Type B pancreatic cell (in vitro differentiated cells): ENCODE data around the gene SCAF8. TPM values are rescaled to one million over a fixed set of nuclear protein-coding genes. Genes with fewer than 3 reads are reported as not detected.

Experiments used
- DNase-seq: peaks from one replicate; pipeline ENCODE4 v3.0.0; 2021; ENCODE audit warnings: mixed read lengths; ENCODE audit not compliant: unreplicated experiment; ENCODE audit errors: extremely low spot score
- H3K27ac Mint-ChIP-seq: 2 replicates; pipeline ENCODE4 v1.8.0; 2021; ENCODE audit warnings: mild to moderate bottlenecking, mixed read lengths
- H3K27me3 Mint-ChIP-seq: 2 replicates; pipeline ENCODE4 v1.8.0; 2021; ENCODE audit warnings: mixed read lengths
- H3K36me3 Mint-ChIP-seq: 2 replicates; pipeline ENCODE4 v1.8.0; 2021; ENCODE audit warnings: mixed read lengths
- H3K4me1 Mint-ChIP-seq: one replicate; pipeline ENCODE4 v1.8.0; 2021; ENCODE audit warnings: mixed read lengths; ENCODE audit not compliant: unreplicated experiment
- H3K4me3 Mint-ChIP-seq: 2 replicates; pipeline ENCODE4 v1.8.0; 2021; ENCODE audit warnings: mild to moderate bottlenecking, mixed read lengths
- H3K9me3 Mint-ChIP-seq: 2 replicates; pipeline ENCODE4 v1.8.0; 2021; ENCODE audit warnings: mixed read lengths
- CTCF ChIP-seq: fragments of 200-600 bp; sonication (generic); conservative IDR thresholded peaks from 2 replicates; pipeline ENCODE4 v1.5.0; 2021; ENCODE audit warnings: antibody characterized with exemption, mild to moderate bottlenecking
- total RNA-seq: library from RNA; stranded (reverse); gene quantifications from 2 replicates; pipeline ENCODE4 v1.2.1, GENCODE V29; 2021; ENCODE audit warnings: low replicate concordance

Gene SCAF8
- total RNA-seq, 1 donor from 2014 or later, result 58.7 TPM

GRCh38 chr6:154763650-154764049, 30.4 kb downstream of the SCAF8 start:
- H3K4me1 Mint-ChIP-seq, result peaks cover 38% of the 10 kb centered on the region
- no peak overlapping the region for H3K4me3 Mint-ChIP-seq
- no peaks in the 10 kb centered on the region for H3K27me3 Mint-ChIP-seq
- H3K36me3 Mint-ChIP-seq, result peaks cover 4% of the 10 kb centered on the region
- no peak overlapping the region for H3K27ac Mint-ChIP-seq
- no peak for DNase-seq
- no peak for TF ChIP-seq CTCF
- H3K9me3 Mint-ChIP-seq, result no peaks in the 10 kb centered on the region

- H3K36me3 Mint-ChIP-seq, result no peaks in the 10 kb centered on the region
- no peak for DNase-seq
- H3K27me3 Mint-ChIP-seq, result no peaks in the 10 kb centered on the region
- H3K9me3 Mint-ChIP-seq, result no peaks in the 10 kb centered on the region
- peaks cover 42% of the 10 kb centered on the region for H3K4me1 Mint-ChIP-seq
- no peak overlapping the region for H3K4me3 Mint-ChIP-seq
- no peak overlapping the region for H3K27ac Mint-ChIP-seq
- no peak for TF ChIP-seq CTCF
Observed at GRCh38 chr6:154765273-154765672, 32.1 kb downstream of the SCAF8 start.

- no peak for TF ChIP-seq CTCF
- Mint-ChIP-seq H3K9me3 (no peaks in the 10 kb centered on the region), H3K4me3 (no peak overlapping the region), H3K4me1 (peaks cover 42% of the 10 kb centered on the region), H3K27me3 (no peaks in the 10 kb centered on the region), H3K36me3 (peaks cover 4% of the 10 kb centered on the region), H3K27ac (no peak overlapping the region)
- no peak for DNase-seq
Observed at GRCh38 chr6:154766288-154766687, 33.1 kb downstream of the SCAF8 start.

- H3K9me3 Mint-ChIP-seq, result no peaks in the 10 kb centered on the region
- no peak for DNase-seq
- peaks cover 13% of the 10 kb centered on the region for H3K36me3 Mint-ChIP-seq
- H3K4me3 Mint-ChIP-seq, result no peak overlapping the region
- peaks cover 42% of the 10 kb centered on the region for H3K4me1 Mint-ChIP-seq
- no peaks in the 10 kb centered on the region for H3K27me3 Mint-ChIP-seq
- no peak for TF ChIP-seq CTCF
- no peak overlapping the region for H3K27ac Mint-ChIP-seq
Observed at GRCh38 chr6:154767003-154767723, 33.9 kb downstream of the SCAF8 start.

- H3K27me3 Mint-ChIP-seq, result no peaks in the 10 kb centered on the region
- H3K27ac Mint-ChIP-seq, result no peak overlapping the region
- H3K36me3 Mint-ChIP-seq, result peaks cover 14% of the 10 kb centered on the region
- H3K9me3 Mint-ChIP-seq, result no peaks in the 10 kb centered on the region
- H3K4me1 Mint-ChIP-seq, result peaks cover 41% of the 10 kb centered on the region
- no peak for DNase-seq
- no peak for TF ChIP-seq CTCF
- no peak overlapping the region for H3K4me3 Mint-ChIP-seq
Observed at GRCh38 chr6:154768280-154768679, 35.1 kb downstream of the SCAF8 start.
